Trophoblast cell (in vitro differentiated cells and primary cell): ENCODE results near the gene GBF1.
A peak's percentile ranks its signal among the peaks of the same experiment; 100 is the strongest.
"Not testable (repeated sequence)": the region's sequence is repeated elsewhere in the genome, so short reads cannot be mapped to it uniquely, and the experiment has no call there.

Experiments used
- DNase-seq, 2 donors: peaks; one replicate each; pipeline ENCODE4 v3.0.0-alpha.2; 2016
- H2AFZ ChIP-seq: 2 replicates; pipeline ENCODE4 v1.6.1; 2013; ENCODE audit warnings: low read length, moderate library complexity, mild to moderate bottlenecking; ENCODE audit not compliant: insufficient read depth, poor library complexity
- H2AK5ac ChIP-seq: 2 replicates; pipeline ENCODE4 v1.6.1; 2013; ENCODE audit warnings: mild to moderate bottlenecking, low read length
- H2BK120ac ChIP-seq: 2 replicates; pipeline ENCODE4 v1.6.1; 2013; ENCODE audit warnings: low read length, mild to moderate bottlenecking, moderate library complexity; ENCODE audit not compliant: insufficient read depth, poor library complexity
- H2BK12ac ChIP-seq: 2 replicates; pipeline ENCODE4 v1.6.1; 2013; ENCODE audit warnings: mild to moderate bottlenecking, low read length, moderate library complexity
- H2BK5ac ChIP-seq: 2 replicates; pipeline ENCODE4 v1.6.1; 2013; ENCODE audit warnings: low read length, low read depth, moderate library complexity, mild to moderate bottlenecking; ENCODE audit not compliant: poor library complexity
- H3K14ac ChIP-seq: 2 replicates; pipeline ENCODE4 v1.6.1; 2013; ENCODE audit warnings: mild to moderate bottlenecking, low read length
- H3K18ac ChIP-seq: 2 replicates; pipeline ENCODE4 v1.6.1; 2013; ENCODE audit warnings: mild to moderate bottlenecking, low read length
- H3K23ac ChIP-seq: 2 replicates; pipeline ENCODE4 v1.6.1; 2013; ENCODE audit warnings: low read length
- H3K27ac ChIP-seq: 2 replicates; pipeline ENCODE4 v1.5.1; 2013; ENCODE audit warnings: low read depth, mild to moderate bottlenecking, inconsistent platforms, low read length, moderate library complexity
- H3K27me3 ChIP-seq: 2 replicates; pipeline ENCODE4 v1.6.1; 2013; ENCODE audit warnings: inconsistent platforms, mild to moderate bottlenecking, low read length, moderate library complexity; ENCODE audit not compliant: insufficient read depth
- H3K36me3 ChIP-seq, 2 experiments: 1 replicate in 1 of 2; 2 replicates in 1 of 2; pipeline ENCODE4 v1.6.1; 2013; ENCODE audit warnings: low read length in 2 of 2, mild to moderate bottlenecking in 2 of 2, moderate library complexity in 1 of 2; ENCODE audit not compliant: insufficient read depth in 2 of 2, control insufficient read depth in 1 of 2
- H3K4ac ChIP-seq: 2 replicates; pipeline ENCODE4 v1.6.1; 2013; ENCODE audit warnings: low read depth, mild to moderate bottlenecking, low read length, moderate library complexity
- H3K4me1 ChIP-seq, 2 experiments: 1 replicate in 1 of 2; 2 replicates in 1 of 2; pipeline ENCODE4 v1.6.1; 2013; ENCODE audit warnings: low read length in 2 of 2, mild to moderate bottlenecking in 2 of 2, moderate library complexity in 1 of 2; ENCODE audit not compliant: insufficient read depth in 2 of 2, control insufficient read depth in 1 of 2
- H3K4me2 ChIP-seq: 2 replicates; pipeline ENCODE4 v1.6.1; 2013; ENCODE audit warnings: inconsistent platforms, mild to moderate bottlenecking, low read length, moderate library complexity
- H3K4me3 ChIP-seq: 2 replicates; pipeline ENCODE4 v1.5.1; 2013; ENCODE audit warnings: mild to moderate bottlenecking, low read depth, low read length, inconsistent platforms
- H3K79me1 ChIP-seq: one replicate; pipeline ENCODE4 v1.6.1; 2013; ENCODE audit warnings: low read length
- H3K79me2 ChIP-seq: 2 replicates; pipeline ENCODE4 v1.6.1; 2013; ENCODE audit warnings: low read length, mild to moderate bottlenecking; ENCODE audit not compliant: control insufficient read depth, insufficient read depth, poor library complexity
- H3K9ac ChIP-seq: 2 replicates; pipeline ENCODE4 v1.6.1; 2013; ENCODE audit warnings: mild to moderate bottlenecking, low read length
- H3K9me3 ChIP-seq: 2 replicates; pipeline ENCODE4 v1.6.1; 2013; ENCODE audit warnings: low read depth, mild to moderate bottlenecking, control low read depth, inconsistent platforms, low read length; ENCODE audit not compliant: insufficient read depth
- H4K12ac ChIP-seq: 2 replicates; pipeline ENCODE4 v1.6.1; 2013; ENCODE audit warnings: low read depth, mild to moderate bottlenecking, low read length, moderate library complexity
- H4K8ac ChIP-seq: 2 replicates; pipeline ENCODE4 v1.6.1; 2013; ENCODE audit warnings: low read depth, mild to moderate bottlenecking, low read length, moderate library complexity
- H4K91ac ChIP-seq: one replicate; pipeline ENCODE4 v1.6.1; 2013; ENCODE audit warnings: low read depth, mild to moderate bottlenecking, low read length, moderate library complexity
- WGBS: extraction: QIAGEN DNeasy Blood & Tissue Kit; methylation state at CpG from one replicate; pipeline ENCODE4 v1.1.7; 2013; ENCODE audit warnings: missing lambda C conversion rate; ENCODE audit not compliant: insufficient read length, insufficient coverage; ENCODE audit errors: extremely low coverage; 5-methylcytosine and 5-hydroxymethylcytosine counted together

Gene GBF1

GRCh38 chr10:102213599-102213998, 31.7 kb upstream of the GBF1 start:
- H3K79me1 ChIP-seq, H3K36me3 ChIP-seq, H2BK5ac ChIP-seq, H3K14ac ChIP-seq, H3K4me2 ChIP-seq, H4K91ac ChIP-seq, H2AK5ac ChIP-seq, H3K27ac ChIP-seq, H3K9me3 ChIP-seq, H3K4ac ChIP-seq, H3K79me2 ChIP-seq, H2BK12ac ChIP-seq, H3K4me3 ChIP-seq, H3K4me1 ChIP-seq, H3K27me3 ChIP-seq, DNase-seq, H4K8ac ChIP-seq, H3K18ac ChIP-seq, H2BK120ac ChIP-seq, H3K9ac ChIP-seq, H2AFZ ChIP-seq, H4K12ac ChIP-seq, H3K23ac ChIP-seq: not testable (repeated sequence)
- no CpG with 5 or more reads among the region's 4 CpGs for WGBS

GRCh38 chr10:102219370-102219769, 26.0 kb upstream of the GBF1 start:
- Histone ChIP-seq H3K4me3 (no peak overlapping the region), H2BK12ac (no peak overlapping the region), H3K9ac (no peak overlapping the region), H4K12ac (no peak overlapping the region), H3K4ac (no peak overlapping the region), H3K18ac (no peak overlapping the region), H3K9me3 (no peaks in the 10 kb centered on the region), H3K79me2 (no peaks in the 10 kb centered on the region), H3K27me3 (no peaks in the 10 kb centered on the region), H3K23ac (no peak overlapping the region), H2AFZ (no peak overlapping the region), H3K36me3 (no peaks in the 10 kb centered on the region), H3K79me1 (no peaks in the 10 kb centered on the region), H4K91ac (no peak overlapping the region), H3K4me1 (no peaks in the 10 kb centered on the region), H4K8ac (no peak overlapping the region), H2BK120ac (no peak overlapping the region), H2AK5ac (no peak overlapping the region), H2BK5ac (no peak overlapping the region), H3K27ac (no peak overlapping the region), H3K14ac (no peak overlapping the region), H3K4me2 (no peak overlapping the region)
- WGBS: no CpG with 5 or more reads among the region's 5 CpGs
- no peak for DNase-seq

- H3K4me1 ChIP-seq: peaks cover under 1 to 2% of the 10 kb centered on the region in 2 experiments
- H3K4ac ChIP-seq: no peak overlapping the region
- H2BK5ac ChIP-seq: no peak overlapping the region
- H2BK12ac ChIP-seq: no peak overlapping the region
- H3K4me2 ChIP-seq: no peak overlapping the region
- no peak overlapping the region for H4K12ac ChIP-seq
- no peaks in the 10 kb centered on the region for H3K79me1 ChIP-seq
- H3K27me3 ChIP-seq: no peaks in the 10 kb centered on the region
- no peak overlapping the region for H4K91ac ChIP-seq
- no peak for DNase-seq
- H3K14ac ChIP-seq: no peak overlapping the region
- no peak overlapping the region for H3K9ac ChIP-seq
- no peak overlapping the region for H2AK5ac ChIP-seq
- H3K18ac ChIP-seq: no peak overlapping the region
- no peak overlapping the region for H2BK120ac ChIP-seq
- no peak overlapping the region for H3K27ac ChIP-seq
- no peak overlapping the region for H4K8ac ChIP-seq
- H3K23ac ChIP-seq: no peak overlapping the region
- H3K4me3 ChIP-seq: no peak overlapping the region
- no peaks in the 10 kb centered on the region for H3K79me2 ChIP-seq
- H3K9me3 ChIP-seq: no peaks in the 10 kb centered on the region
- no peaks in the 10 kb centered on the region for H3K36me3 ChIP-seq
- H2AFZ ChIP-seq: no peak overlapping the region
These were observed 24.7 kb upstream of the GBF1 start for GRCh38 chr10:102220612-102221011.

- peak in 1 of 2 donors; percentile 41 for DNase-seq
- no peak overlapping the region for H4K12ac ChIP-seq
- H4K8ac ChIP-seq: no peak overlapping the region
- no peak overlapping the region for H3K4ac ChIP-seq
- H3K4me2 ChIP-seq: no peak overlapping the region
- H2BK12ac ChIP-seq: no peak overlapping the region
- WGBS: no CpG with 5 or more reads among the region's 5 CpGs
- no peak overlapping the region for H2AK5ac ChIP-seq
- H3K4me1 ChIP-seq: peaks cover 6 to 10% of the 10 kb centered on the region in 2 experiments
- no peak overlapping the region for H3K27ac ChIP-seq
- no peak overlapping the region for H3K14ac ChIP-seq
- no peak overlapping the region for H4K91ac ChIP-seq
- no peak overlapping the region for H2BK120ac ChIP-seq
- no peak overlapping the region for H3K4me3 ChIP-seq
- H3K9ac ChIP-seq: no peak overlapping the region
- H2BK5ac ChIP-seq: no peak overlapping the region
- H3K23ac ChIP-seq: no peak overlapping the region
- no peak overlapping the region for H3K18ac ChIP-seq
- H3K79me1 ChIP-seq: no peaks in the 10 kb centered on the region
- H3K27me3 ChIP-seq: peaks cover 8% of the 10 kb centered on the region
- H3K79me2 ChIP-seq: no peaks in the 10 kb centered on the region
- H3K36me3 ChIP-seq: no peaks in the 10 kb centered on the region
- H3K9me3 ChIP-seq: peaks cover 3% of the 10 kb centered on the region
- H2AFZ ChIP-seq: no peak overlapping the region
These were observed 22.5 kb upstream of the GBF1 start for GRCh38 chr10:102222797-102223196.
